ENCODE data around the gene CACNB1.

CACNB1 gene

GRCh38 chr17:39217734-39218369, 20.4 kb upstream of the CACNB1 start:
- TF ChIP-seq RAD21 (IDR thresholded peaks at IDR 0.05; ENCODE audit: low read depth) (no peak), NFIC (IDR thresholded peaks at IDR 0.05) (no peak), FOXM1 (IDR thresholded peaks at IDR 0.05; ENCODE audit: borderline replicate concordance, low read depth) (no peak), YY1 (IDR thresholded peaks at IDR 0.05; ENCODE audit: low read depth) (no peak), EP300 (IDR thresholded peaks at IDR 0.05; ENCODE audit: borderline replicate concordance) (no peak), EGR1 (IDR thresholded peaks at IDR 0.05) (no peak), CEBPB (IDR thresholded peaks at IDR 0.05) (no peak), REST (IDR thresholded peaks at IDR 0.05; ENCODE audit: low read depth) (no peak), ZBTB7A (IDR thresholded peaks at IDR 0.05; ENCODE audit: low read depth) (no peak), TAF1 (IDR thresholded peaks at IDR 0.05; ENCODE audit: low read depth) (no peak), TCF12 (IDR thresholded peaks at IDR 0.05; ENCODE audit: low read depth) (no peak)
- TF ChIP-seq, protein P1, sequence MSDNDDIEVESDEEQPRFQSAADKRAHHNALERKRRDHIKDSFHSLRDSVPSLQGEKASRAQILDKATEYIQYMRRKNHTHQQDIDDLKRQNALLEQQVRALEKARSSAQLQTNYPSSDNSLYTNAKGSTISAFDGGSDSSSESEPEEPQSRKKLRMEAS (IDR thresholded peaks at IDR 0.05), result no peak
- TF ChIP-seq, protein P2, sequence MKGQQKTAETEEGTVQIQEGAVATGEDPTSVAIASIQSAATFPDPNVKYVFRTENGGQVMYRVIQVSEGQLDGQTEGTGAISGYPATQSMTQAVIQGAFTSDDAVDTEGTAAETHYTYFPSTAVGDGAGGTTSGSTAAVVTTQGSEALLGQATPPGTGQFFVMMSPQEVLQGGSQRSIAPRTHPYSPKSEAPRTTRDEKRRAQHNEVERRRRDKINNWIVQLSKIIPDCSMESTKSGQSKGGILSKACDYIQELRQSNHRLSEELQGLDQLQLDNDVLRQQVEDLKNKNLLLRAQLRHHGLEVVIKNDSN (IDR thresholded peaks at IDR 0.05), result no peak

- TF ChIP-seq NFIC (IDR thresholded peaks at IDR 0.05) (0 out of 2 replicates have a peak, but pooled peaks have one; percentile 16), FOXM1 (IDR thresholded peaks at IDR 0.05; ENCODE audit: borderline replicate concordance, low read depth) (no peak), YY1 (IDR thresholded peaks at IDR 0.05; ENCODE audit: low read depth) (0 out of 2 replicates have a peak, but pooled peaks have one; percentile 38), TCF12 (IDR thresholded peaks at IDR 0.05; ENCODE audit: low read depth) (peak; percentile 66), CEBPB (IDR thresholded peaks at IDR 0.05) (no peak)
- TF ChIP-seq, protein P2 (IDR thresholded peaks at IDR 0.05), result peak; percentile 87
- TF ChIP-seq, protein P1 (IDR thresholded peaks at IDR 0.05), result peak; percentile 85
Observed at GRCh38 chr17:39213852-39214251, 16.4 kb upstream of the CACNB1 start.

DNA sequence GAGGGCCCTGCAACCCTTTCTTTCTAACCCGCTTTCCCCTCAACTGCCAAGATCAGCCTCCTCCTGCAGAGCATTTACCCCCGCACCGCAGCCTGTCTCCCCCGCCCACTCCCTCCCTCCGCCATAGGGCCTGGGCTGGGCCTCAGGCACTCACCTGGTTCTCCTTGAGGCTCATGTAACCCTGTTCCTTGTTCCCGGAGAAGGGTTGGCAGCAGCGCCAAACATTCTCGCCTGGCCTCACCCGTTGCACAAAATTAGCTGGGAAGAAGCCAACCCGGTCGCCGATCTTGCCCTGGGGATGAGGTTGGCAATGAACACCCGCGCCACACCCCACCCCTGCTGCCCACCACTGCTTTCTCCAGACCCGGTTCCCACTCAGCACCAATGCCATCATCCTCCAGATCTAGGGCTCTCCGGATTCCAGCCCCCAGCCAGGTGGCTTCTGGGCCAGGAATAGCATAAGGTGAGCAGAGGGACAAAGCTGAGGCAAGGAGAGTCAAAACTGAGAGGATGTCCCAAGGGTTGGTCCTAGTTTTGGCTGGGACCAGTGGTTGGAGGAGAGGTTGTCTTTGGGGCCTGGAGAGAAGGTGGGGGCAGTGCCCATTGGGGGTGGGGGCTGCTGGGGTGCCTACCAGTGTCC, 15.5 kb upstream of the CACNB1 start:
- TF ChIP-seq, protein P1 (IDR thresholded peaks at IDR 0.05), result 0 out of 2 replicates have a peak, but pooled peaks have one; percentile 48
- TF ChIP-seq EGR1 (IDR thresholded peaks at IDR 0.05), result peak; percentile 51; the same call in 1 of the 2 replicates
- no peak for TF ChIP-seq FOXM1 (IDR thresholded peaks at IDR 0.05; ENCODE audit: borderline replicate concordance, low read depth)
- no peak for TF ChIP-seq REST (IDR thresholded peaks at IDR 0.05; ENCODE audit: low read depth)
- TF ChIP-seq YY1 (IDR thresholded peaks at IDR 0.05; ENCODE audit: low read depth), result no peak
- peak; percentile 45 for TF ChIP-seq NFIC (IDR thresholded peaks at IDR 0.05)
- no peak for TF ChIP-seq CREB1 (IDR thresholded peaks at IDR 0.05; ENCODE audit: low read depth)
- peak; percentile 27; the same call in 1 of the 2 replicates for TF ChIP-seq TEAD4 (IDR thresholded peaks at IDR 0.05)
- no peak for TF ChIP-seq TAF1 (IDR thresholded peaks at IDR 0.05; ENCODE audit: low read depth)

DNA sequence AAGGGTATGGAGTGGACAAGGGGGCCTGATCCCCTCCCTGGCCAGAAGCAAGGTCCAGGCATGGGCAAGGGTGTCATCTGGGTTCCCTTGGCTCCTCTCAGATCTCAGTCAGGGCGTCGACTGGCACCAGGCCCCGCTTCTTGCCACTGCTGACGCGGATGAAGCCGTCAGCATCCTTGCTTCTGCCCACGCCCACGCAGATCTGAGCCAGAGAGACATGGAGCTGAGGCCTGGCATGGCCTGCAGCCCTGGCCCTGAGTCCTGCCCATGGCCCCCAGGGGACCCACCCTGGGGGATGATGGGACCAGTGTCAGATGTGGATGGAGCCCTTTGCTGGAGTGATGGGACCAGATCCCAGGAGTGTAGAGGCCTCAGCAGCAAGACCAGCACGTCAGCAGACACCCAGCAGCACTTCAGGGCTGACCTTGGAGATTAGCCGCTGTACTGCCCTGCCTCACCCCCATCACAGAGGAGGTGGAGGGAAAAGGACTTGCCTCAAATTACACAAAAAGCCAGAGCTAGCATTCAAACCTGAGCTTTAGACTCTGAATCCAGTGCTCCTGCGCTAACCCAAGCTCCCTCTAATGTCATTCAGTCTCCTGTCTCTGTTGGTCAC, 14.8 kb upstream of the CACNB1 start:
- TF ChIP-seq REST (IDR thresholded peaks at IDR 0.05; ENCODE audit: low read depth) (no peak), YY1 (IDR thresholded peaks at IDR 0.05; ENCODE audit: low read depth) (no peak), ZBTB7A (IDR thresholded peaks at IDR 0.05; ENCODE audit: low read depth) (no peak), TEAD4 (IDR thresholded peaks at IDR 0.05) (no peak), NFIC (IDR thresholded peaks at IDR 0.05) (no peak), CREB1 (IDR thresholded peaks at IDR 0.05; ENCODE audit: low read depth) (no peak), FOXM1 (IDR thresholded peaks at IDR 0.05; ENCODE audit: borderline replicate concordance, low read depth) (no peak), TAF1 (IDR thresholded peaks at IDR 0.05; ENCODE audit: low read depth) (no peak), RAD21 (IDR thresholded peaks at IDR 0.05; ENCODE audit: low read depth) (no peak), TCF12 (IDR thresholded peaks at IDR 0.05; ENCODE audit: low read depth) (no peak), CEBPB (IDR thresholded peaks at IDR 0.05) (no peak), EP300 (IDR thresholded peaks at IDR 0.05; ENCODE audit: borderline replicate concordance) (no peak)
- TF ChIP-seq, protein P2 (IDR thresholded peaks at IDR 0.05), result no peak
- TF ChIP-seq, protein P1 (IDR thresholded peaks at IDR 0.05), result no peak
